Spleen (tissue), 11 donors: Measurements from ENCODE around the gene GIPC3. TPM values are rescaled to one million over a fixed set of nuclear protein-coding genes. Genes with fewer than 3 reads are reported as not detected.

ENCODE experiments used
- DNase-seq: peaks from one replicate; pipeline ENCODE4 v3.0.0-alpha.2; 2020
- H3K27ac ChIP-seq, 8 donors: fragments of 200-600 bp; sonication (generic) in 7 of 8; 1 replicate in 4 of 8; 2 replicates in 4 of 8; pipeline versions ENCODE4 v1.5.0 to v1.8.0; 2016 to 2021; ENCODE audit warnings: inconsistent platforms in 4 of 8, mild to moderate bottlenecking in 4 of 8, moderate library complexity in 1 of 8
- H3K27me3 ChIP-seq, 7 donors: fragments of 200-600 bp; sonication (generic) in 6 of 7; replicated peaks in 1 of 7; 1 replicate in 4 of 7; 2 replicates in 3 of 7; pipeline versions ENCODE4 v1.5.0 to v1.8.0; 2016 to 2021; ENCODE audit warnings: inconsistent platforms in 3 of 7, mild to moderate bottlenecking in 1 of 7
- H3K36me3 ChIP-seq, 6 donors: fragments of 200-600 bp; sonication (generic) in 5 of 6; 1 replicate in 4 of 6; 2 replicates in 2 of 6; pipeline versions ENCODE4 v1.5.0 to v1.8.0; 2016 to 2021; ENCODE audit warnings: inconsistent platforms in 2 of 6
- H3K4me1 ChIP-seq, 6 donors: fragments of 200-600 bp; sonication (generic) in 5 of 6; 1 replicate in 3 of 6; 2 replicates in 3 of 6; pipeline versions ENCODE4 v1.5.0 to v1.8.0; 2016 to 2021; ENCODE audit warnings: inconsistent platforms in 3 of 6
- H3K4me3 ChIP-seq, 8 donors: fragments of 200-600 bp; sonication (generic) in 7 of 8; 1 replicate in 4 of 8; 2 replicates in 4 of 8; pipeline versions ENCODE4 v1.5.0 to v1.8.0; 2016 to 2021; ENCODE audit warnings: inconsistent platforms in 4 of 8, mild to moderate bottlenecking in 4 of 8, moderate library complexity in 2 of 8
- H3K9me3 ChIP-seq, 8 donors: fragments of 200-600 bp; sonication (generic) in 7 of 8; 1 replicate in 4 of 8; 2 replicates in 4 of 8; pipeline versions ENCODE4 v1.5.0 to v1.8.0; 2016 to 2021; ENCODE audit warnings: inconsistent platforms in 4 of 8
- POLR2A ChIP-seq, 3 donors: fragments of 450-650 bp; IDR thresholded peaks; one replicate each; pipeline ENCODE4 v1.5.1; 2017; ENCODE audit warnings: antibody characterized with exemption in 3 of 3, mild to moderate bottlenecking in 1 of 3
- POLR2AphosphoS5 ChIP-seq, 3 donors: sonication (generic); formaldehyde crosslinking; IDR thresholded peaks; one replicate each; pipeline ENCODE4 v1.5.1; 2017; ENCODE audit warnings: antibody characterized with exemption in 3 of 3
- WGBS, 5 donors: extraction: QIAGEN DNeasy Blood & Tissue Kit in 3 of 5; methylation state at CpG; one replicate each; pipeline versions ENCODE4 v1.1.5 to v1.1.7; 2013 to 2018; 5-methylcytosine and 5-hydroxymethylcytosine counted together
- intact Hi-C: fragments of 100-400 bp; cut with DNase I; formaldehyde crosslinking; loops from one replicate; pipeline ENCODE4 v1.15.0; 2023; ENCODE audit warnings: low total_unique reads
- polyA plus RNA-seq, 3 donors: library from polyadenylated mRNA; stranded (reverse); fragments of 200-250 nt; gene quantifications; one replicate each; pipeline ENCODE4 v1.2.1, GENCODE V29; 2013
- total RNA-seq, 7 donors: library from RNA; depleted of rRNA in 3 of 7; stranded (reverse); fragments of >200 nt in 3 of 7; fragmentation: NEBNext Ultra II Directional in 4 of 7; extraction: Animal tissue kit (Norgen Biotek cat#: 25700) in 4 of 7; gene quantifications; one replicate each; pipeline versions ENCODE4 v1.1.0 to v1.2.1, GENCODE V29; 2016 to 2021
- TF ChIP-seq, protein P1 (sequence below), 11 experiments: fragments of 200-600 bp in 7 of 11; fragments of 450-650 bp in 4 of 11; sonication (generic) in 4 of 11; IDR thresholded peaks in 8 of 11; conservative IDR thresholded peaks in 3 of 11; 1 replicate in 7 of 11; 2 replicates in 4 of 11; pipeline versions ENCODE4 v1.4.0 to v1.8.0; 2016 to 2021; ENCODE audit warnings: antibody characterized with exemption in 11 of 11, inconsistent platforms in 4 of 11, mild to moderate bottlenecking in 1 of 11
- donor health status: healthy with polysubstance abuse.
- donor health status: DM: no; HTN: no; CAD: no; lungs with moderate emphysema.
- donor health status: DM: no; HTN: no; CAD: no.
- donor health status: Bipolar disorder and iron deficiency.
- donor health status: healthy.
- donor health status: DM: no; HTN: no; CAD: no.
- donor health status: DM: yes; HTN: yes; CAD: no.

Gene GIPC3
- total and polyA plus RNA-seq, 10 donors: 0.80 to 9.2 (median 5.1) TPM

DNA sequence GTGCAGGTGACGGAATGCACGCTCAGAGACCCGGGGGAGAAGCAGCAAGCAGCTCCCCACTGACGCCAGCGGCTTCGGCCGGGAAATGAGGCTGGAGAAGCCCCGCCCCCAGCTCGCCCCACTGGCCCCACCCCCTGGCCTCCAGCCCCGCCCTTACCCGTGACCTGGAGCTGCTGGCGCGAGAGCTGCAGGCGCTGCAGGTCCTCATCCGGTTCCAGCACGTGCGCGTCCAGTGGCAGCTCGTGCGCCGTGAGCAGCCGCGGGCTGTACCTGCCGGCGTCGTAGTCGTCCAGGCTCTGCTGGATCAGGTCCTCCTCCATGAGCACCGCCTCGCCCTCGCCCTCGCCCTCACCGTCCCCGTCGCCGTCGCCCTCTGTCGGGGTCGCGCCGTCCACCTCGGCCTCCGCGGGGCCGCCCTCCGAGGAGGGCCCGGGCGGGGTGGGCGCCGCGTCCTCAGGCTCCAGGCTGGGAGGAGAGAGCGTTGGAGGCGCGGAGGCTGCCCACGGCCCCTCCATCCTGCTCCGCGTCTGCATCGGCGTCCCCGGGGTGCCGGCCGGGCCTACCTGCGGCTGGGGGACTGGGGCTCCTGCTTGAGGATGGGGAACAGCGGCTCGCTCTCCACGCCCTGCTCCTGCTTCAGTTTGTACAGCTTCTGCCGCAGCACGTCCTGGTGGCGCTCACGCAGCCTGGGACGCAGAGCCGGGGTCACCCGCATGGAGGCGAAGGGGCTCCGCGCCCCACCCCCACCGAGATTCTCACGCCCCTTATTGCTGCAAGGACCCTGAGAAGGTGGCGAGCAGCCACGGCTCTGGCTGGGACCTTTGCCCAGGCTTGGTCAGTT is 27.8 kb downstream of the GIPC3 start:
- Histone ChIP-seq H3K36me3 (peaks cover 0 to 77% (median 35%) of the 10 kb centered on the region in 6 donors), H3K4me1 (peaks cover 0 to 65% (median 47%) of the 10 kb centered on the region in 6 donors), H3K27ac (peak overlapping the region in 2 of 8 donors; percentile 4 to 21), H3K9me3 (no peaks in the 10 kb centered on the region), H3K27me3 (peaks cover 0 to 5% (median 0%) of the 10 kb centered on the region in 7 donors), H3K4me3 (no peak overlapping the region)
- 88 to 92% (median 91%) methylated on average over 65 to 79 of the region's 79 CpGs for WGBS, 5 donors
- intact Hi-C loops: loop anchor here (10.0 kb wide), 1 partner anchor 58 kb away; the partner anchor contains the start of gene MFSD12
- TF ChIP-seq, protein P1, sequence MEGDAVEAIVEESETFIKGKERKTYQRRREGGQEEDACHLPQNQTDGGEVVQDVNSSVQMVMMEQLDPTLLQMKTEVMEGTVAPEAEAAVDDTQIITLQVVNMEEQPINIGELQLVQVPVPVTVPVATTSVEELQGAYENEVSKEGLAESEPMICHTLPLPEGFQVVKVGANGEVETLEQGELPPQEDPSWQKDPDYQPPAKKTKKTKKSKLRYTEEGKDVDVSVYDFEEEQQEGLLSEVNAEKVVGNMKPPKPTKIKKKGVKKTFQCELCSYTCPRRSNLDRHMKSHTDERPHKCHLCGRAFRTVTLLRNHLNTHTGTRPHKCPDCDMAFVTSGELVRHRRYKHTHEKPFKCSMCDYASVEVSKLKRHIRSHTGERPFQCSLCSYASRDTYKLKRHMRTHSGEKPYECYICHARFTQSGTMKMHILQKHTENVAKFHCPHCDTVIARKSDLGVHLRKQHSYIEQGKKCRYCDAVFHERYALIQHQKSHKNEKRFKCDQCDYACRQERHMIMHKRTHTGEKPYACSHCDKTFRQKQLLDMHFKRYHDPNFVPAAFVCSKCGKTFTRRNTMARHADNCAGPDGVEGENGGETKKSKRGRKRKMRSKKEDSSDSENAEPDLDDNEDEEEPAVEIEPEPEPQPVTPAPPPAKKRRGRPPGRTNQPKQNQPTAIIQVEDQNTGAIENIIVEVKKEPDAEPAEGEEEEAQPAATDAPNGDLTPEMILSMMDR (IDR thresholded peaks at IDR 0.05 in 8 of 11, conservative IDR thresholded peaks at IDR 0.05 in 3 of 11): no peak
- TF ChIP-seq POLR2A (IDR thresholded peaks at IDR 0.05) (no peak), POLR2AphosphoS5 (IDR thresholded peaks at IDR 0.05) (peak in 1 of 3 donors; percentile 49)
- DNase-seq: peak; percentile 76

DNA sequence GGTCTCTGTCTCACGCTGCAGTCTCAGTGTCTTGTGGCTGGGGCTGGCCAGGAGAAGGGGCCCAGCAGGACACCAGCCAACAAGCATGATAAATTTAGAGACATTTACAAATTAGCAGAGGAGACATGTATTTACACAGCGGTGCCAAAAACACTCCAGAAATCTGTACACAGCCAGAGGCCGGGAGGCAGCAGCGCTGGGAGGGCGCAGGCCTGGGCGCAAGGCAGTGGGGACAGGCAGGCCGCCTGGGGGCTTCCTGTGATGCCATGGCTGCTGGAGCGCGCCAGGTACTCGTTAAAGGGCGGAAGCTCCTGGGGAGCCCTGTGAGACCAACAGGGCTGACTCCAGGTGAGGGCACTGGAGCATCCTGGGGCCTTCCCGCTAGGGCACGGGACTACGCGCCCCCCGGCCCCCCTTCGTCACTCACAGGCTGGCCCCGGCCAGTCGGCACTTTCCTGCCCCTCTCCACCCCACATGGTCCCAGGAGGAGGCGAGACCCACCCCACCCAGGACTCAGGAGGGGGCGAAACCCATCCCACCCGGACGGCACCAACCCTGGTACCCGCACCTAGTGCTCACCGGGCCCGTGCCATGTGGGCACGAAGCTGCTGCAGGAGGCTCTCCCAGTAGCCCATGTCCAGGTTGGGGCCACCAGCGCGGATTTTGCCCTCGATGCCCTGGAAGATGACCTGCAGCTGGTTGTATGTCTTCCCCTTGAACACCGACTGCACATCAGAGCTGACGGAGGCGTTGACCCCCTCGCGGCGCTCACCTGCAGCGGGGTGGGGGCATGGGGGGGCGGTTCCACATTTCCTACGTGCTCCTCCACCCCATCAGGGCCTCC is 28.8 kb downstream of the GIPC3 start:
- no peak overlapping the region for H3K4me3 ChIP-seq
- intact Hi-C loops: loop anchor here (10.0 kb wide), 1 partner anchor 59 kb away; the partner anchor contains the start of gene MFSD12
- TF ChIP-seq, protein P1 (IDR thresholded peaks at IDR 0.05 in 8 of 11, conservative IDR thresholded peaks at IDR 0.05 in 3 of 11): no peak
- TF ChIP-seq POLR2AphosphoS5 (IDR thresholded peaks at IDR 0.05) (no peak), POLR2A (IDR thresholded peaks at IDR 0.05) (no peak)
- peak; percentile 69 for DNase-seq
- no peak overlapping the region for H3K27ac ChIP-seq
- no peaks in the 10 kb centered on the region for H3K27me3 ChIP-seq
- 86 to 93% (median 90%) methylated on average over 12 to 39 of the region's 39 CpGs for WGBS, 5 donors
- no peaks in the 10 kb centered on the region for H3K9me3 ChIP-seq
- peaks cover 0 to 65% (median 46%) of the 10 kb centered on the region in 6 donors for H3K4me1 ChIP-seq
- H3K36me3 ChIP-seq: peaks cover 0 to 85% (median 36%) of the 10 kb centered on the region in 6 donors

DNA sequence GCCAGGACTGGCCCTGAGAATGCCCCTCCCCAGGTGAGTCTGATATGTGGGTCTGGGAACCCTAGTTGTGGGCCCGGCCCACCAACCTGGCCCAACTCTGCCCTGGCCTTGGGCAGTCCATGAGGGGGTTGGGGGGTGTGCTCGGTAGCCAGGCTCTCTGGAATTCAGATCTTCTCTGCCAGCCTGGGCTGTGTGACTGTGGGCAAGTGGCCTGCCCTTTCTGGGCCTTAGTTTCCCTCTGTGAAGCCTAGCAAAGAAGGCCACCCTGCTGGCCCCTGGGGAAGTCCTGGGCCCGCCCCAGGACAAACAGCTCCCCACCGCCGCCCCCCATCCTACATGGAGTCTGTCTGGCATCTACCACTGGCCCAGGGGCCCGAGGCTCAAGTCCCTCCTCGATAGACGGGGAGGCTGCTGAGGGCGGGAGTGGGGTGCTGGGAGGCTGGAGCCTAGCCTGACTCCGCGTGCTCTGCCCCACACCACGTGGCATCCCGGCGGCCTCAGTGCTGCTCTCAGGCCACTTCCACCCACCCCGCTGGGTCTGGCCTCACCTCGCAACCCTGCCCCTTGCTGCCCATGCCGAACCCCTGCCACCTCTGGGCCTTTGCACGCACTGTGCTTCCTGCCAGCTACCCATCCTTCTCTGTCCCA is 29.7 kb downstream of the GIPC3 start:
- no peaks in the 10 kb centered on the region for H3K9me3 ChIP-seq
- WGBS, 5 donors: 85 to 96% (median 91%) methylated on average over 9 to 18 of the region's 18 CpGs
- intact Hi-C loops: loop anchor here (5.0 to 10.0 kb wide), 2 partner anchors 33 to 60 kb away; partner anchors contain the start of gene MFSD12
- no peak overlapping the region for H3K27ac ChIP-seq
- peaks cover 0 to 61% (median 38%) of the 10 kb centered on the region in 6 donors for H3K4me1 ChIP-seq
- H3K27me3 ChIP-seq: no peaks in the 10 kb centered on the region
- DNase-seq: no peak
- no peak overlapping the region for H3K4me3 ChIP-seq
- H3K36me3 ChIP-seq: peaks cover 0 to 94% (median 45%) of the 10 kb centered on the region in 6 donors
- TF ChIP-seq, protein P1 (IDR thresholded peaks at IDR 0.05 in 8 of 11, conservative IDR thresholded peaks at IDR 0.05 in 3 of 11): no peak
- TF ChIP-seq POLR2AphosphoS5 (IDR thresholded peaks at IDR 0.05): no peak
- TF ChIP-seq POLR2A (IDR thresholded peaks at IDR 0.05): no peak
